NCI-H2171 treated with DMSO at 0.1 percent for 48 hours (cell line): ENCODE data around the gene TRMT13.

Experiments used
- DNase-seq: peaks from one replicate; lab custom pipeline; 2025; lab: John Stamatoyannopoulos, UW

Gene TRMT13, protein sequence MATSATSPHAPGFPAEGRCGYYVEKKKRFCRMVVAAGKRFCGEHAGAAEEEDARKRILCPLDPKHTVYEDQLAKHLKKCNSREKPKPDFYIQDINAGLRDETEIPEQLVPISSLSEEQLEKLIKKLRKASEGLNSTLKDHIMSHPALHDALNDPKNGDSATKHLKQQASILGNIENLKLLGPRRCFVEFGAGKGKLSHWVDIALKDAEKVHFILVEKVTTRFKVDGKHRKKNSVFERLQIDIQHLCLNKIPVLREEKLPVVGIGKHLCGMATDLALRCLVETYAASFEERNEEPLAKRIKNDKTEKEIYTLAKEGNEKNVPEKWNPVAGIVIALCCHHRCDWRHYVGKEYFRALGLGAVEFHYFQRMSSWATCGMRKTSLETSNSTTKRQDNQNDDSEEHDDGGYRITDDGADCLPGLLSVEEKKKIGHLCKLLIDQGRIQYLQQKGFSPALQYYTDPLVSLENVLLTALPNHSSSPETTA

GRCh38 chr1:100132566-100133477 is at the start of gene TRMT13, which contains the start of gene SASS6:
TSS of gene TRMT13 (plus strand) at chr1:100133163. CDS start at chr1:100133169, 6 bp downstream.
TSS of gene SASS6 (minus strand) at chr1:100132930. CDS start at chr1:100132814, 116 bp downstream.
- peak; percentile 99 for DNase-seq

- DNase-seq: no peak
These were observed 45.6 kb upstream of the TRMT13 start for GRCh38 chr1:100087396-100087795.

DNA sequence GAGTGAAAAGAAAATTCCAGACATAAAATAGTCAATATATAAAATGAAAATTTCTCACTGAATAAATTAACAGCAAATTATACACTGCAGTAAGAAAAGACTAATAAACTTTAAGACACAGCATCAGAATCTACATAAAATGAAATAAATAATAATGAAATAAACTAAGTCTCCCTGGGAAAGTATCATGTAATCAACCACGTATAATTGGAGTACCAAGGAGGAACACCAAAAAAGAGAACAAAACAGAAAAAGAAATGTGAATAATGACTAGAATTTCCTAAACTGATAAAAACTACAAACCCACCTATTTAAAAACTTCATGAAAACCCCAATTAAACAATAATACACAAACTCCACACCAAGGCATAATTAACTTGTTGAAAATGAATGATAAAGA is 43.9 kb upstream of the TRMT13 start:
- no peak for DNase-seq

- peak; percentile 29 for DNase-seq
These were observed 42.5 kb upstream of the TRMT13 start for GRCh38 chr1:100090471-100090870.

DNA sequence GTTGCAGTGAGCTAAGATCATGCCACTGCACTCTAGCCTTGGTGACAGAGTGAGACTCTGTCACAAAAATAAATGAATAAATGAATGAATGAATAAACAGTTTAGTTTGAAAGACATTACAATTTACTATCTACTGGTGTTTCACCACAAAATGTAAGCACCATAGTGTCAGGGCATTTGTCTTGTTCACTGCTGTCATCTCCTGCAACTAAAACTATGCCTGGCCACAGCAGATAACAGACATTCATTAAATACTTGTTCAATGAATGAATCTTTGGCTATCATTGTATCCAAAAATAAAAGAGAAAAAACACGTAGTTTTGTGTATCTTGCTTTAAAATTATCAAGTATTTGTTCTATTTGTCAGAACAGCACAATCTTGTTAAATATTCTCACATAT is 32.8 kb upstream of the TRMT13 start:
- no peak for DNase-seq

GRCh38 chr1:100101564-100101963 is 31.4 kb upstream of the TRMT13 start:
- DNase-seq: no peak

DNA sequence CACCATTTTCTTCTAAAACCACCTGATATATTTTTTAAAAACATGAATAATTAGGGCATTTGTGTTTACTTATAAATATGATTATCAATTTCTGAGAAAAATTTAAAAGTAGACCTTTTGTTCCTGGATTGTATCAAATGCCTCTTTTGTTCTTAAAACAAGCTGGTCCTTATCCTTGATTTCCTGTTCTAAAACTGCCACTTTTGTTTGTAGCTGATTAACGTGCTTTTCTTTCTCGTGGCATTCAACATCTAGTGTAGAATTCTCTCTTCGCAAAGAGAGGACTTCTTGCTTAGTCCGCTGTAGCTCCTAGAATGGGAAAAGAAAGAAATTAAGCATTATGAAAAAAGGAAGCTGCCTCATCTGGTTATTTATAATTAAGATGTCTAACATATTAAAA is 25.3 kb upstream of the TRMT13 start:
- DNase-seq: no peak

- DNase-seq: no peak
These were observed 23.4 kb upstream of the TRMT13 start for GRCh38 chr1:100109554-100110066.

DNA sequence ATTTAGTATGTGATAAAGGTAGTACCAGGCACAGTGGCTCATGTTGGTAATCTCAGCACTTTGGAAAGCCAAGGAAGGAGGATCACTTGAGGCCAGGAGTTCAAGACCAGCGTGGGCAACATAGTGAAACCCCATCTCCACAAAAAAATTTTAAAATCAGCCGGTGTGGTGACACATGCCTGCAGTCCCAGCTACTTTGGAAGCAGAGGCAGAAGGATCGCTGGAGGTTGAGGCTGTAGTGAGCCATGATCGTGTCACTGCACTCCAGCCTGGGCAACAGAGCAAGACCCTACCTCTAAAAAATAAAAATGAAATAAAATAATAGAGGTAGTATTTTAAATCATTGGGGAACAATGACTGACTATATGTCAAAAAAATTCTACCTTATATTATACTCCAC is 17.4 kb upstream of the TRMT13 start:
- no peak for DNase-seq

DNA sequence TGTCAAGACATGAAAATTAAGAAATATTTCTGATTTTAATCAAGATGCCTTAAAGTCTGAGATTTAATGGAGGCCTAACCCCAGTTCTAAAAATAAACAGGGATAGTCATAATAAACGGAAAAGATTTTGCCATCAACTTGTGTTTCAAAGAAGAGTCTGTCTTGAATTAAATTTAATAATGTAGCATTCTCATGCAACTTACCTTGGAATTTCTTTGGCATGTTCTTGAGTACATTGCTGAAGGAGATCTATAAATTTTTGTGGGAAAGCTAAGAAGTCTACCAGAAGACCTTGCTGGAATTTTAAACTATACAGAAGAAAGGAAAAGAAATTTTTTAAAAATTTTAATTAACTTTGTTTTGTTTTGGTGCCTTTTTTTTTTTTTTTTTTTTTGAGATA is 10.8 kb upstream of the TRMT13 start:
- DNase-seq: no peak

GRCh38 chr1:100127226-100127625 is 5.7 kb upstream of the TRMT13 start:
- no peak for DNase-seq

- no peak for DNase-seq
These were observed 2.3 kb upstream of the TRMT13 start for GRCh38 chr1:100130552-100131077.

DNA sequence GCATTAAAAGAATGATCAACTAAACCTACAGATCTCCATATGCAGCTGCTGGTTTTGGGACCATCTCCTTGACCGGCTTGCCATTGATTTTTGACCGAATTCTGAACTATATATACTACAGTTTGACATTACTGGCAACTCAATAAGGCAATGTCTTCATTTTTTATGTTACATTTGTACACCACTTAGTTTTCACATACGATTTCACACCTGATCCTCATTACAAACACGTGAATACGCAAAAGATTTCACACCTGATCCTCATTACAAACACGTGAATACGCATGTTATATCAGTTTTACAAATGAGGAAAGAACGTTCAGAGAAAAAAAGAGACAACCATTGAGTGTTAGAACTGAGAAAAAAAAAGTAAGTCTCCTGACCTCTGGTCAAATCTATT is 1.3 kb upstream of the TRMT13 start:
- no peak for DNase-seq

- DNase-seq: no peak
These were observed 1.9 kb downstream of the TRMT13 start for GRCh38 chr1:100134872-100135271.

DNA sequence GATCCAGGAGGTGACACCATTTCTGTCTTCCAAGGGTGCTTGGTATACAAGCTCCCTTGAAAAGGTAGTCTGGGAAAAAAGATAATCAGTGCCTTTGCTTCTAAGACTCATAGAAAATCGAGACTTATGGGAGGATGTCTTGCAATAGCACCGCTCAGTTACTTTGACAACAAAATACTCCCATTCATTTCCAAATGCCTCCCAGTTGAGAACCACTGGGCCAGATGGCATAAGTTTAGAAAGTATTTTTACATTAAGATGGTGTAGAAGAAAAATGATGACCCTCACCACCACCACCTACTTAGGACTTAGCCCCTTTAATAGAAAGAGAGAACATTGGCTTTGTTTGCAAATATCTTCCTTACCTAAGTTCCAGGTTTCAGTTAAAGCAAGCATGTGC is 4.6 kb downstream of the TRMT13 start:
- no peak for DNase-seq

- DNase-seq: no peak
These were observed 8.2 kb downstream of the TRMT13 start for GRCh38 chr1:100141192-100141591.

DNA sequence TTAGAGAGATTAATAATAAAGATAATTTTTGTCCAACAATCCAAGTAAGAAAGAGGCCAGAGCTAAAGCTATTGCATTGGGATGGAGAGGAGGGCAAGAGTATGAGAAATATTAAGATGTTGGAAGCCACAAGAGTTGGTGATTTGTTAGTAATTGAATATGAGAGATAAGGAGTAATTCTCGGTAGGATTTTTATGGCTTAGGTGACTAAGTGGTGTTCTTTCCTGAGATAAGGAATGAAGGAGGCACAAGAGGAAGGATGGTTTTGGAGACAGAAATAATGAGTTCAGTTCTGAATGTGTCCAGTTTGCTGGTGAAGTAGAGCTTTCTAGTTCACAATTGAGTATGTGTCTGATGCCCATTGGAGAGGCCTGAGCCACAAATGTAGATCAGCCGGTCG is 9.4 kb downstream of the TRMT13 start:
- no peak for DNase-seq

- no peak for DNase-seq
These were observed 12.2 kb downstream of the TRMT13 start for GRCh38 chr1:100145116-100145515.

- DNase-seq: no peak
These were observed 14.0 kb downstream of the TRMT13 start for GRCh38 chr1:100146958-100147357.

DNA sequence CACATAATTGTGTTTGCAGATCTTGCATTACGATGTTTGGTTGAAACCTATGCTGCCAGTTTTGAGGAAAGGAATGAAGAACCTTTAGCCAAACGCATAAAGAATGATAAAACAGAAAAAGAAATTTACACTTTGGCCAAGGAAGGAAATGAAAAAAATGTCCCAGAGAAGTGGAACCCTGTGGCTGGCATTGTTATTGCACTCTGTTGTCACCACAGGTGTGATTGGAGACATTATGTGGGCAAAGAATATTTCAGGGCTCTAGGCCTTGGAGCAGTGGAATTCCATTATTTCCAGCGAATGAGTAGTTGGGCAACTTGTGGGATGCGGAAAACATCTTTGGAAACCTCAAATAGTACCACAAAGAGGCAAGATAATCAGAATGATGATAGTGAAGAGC is 14.9 kb downstream of the TRMT13 start:
- no peak for DNase-seq

GRCh38 chr1:100151679-100152078 is 18.7 kb downstream of the TRMT13 start:
- DNase-seq: no peak

GRCh38 chr1:100152271-100152670 is 19.3 kb downstream of the TRMT13 start:
- DNase-seq: no peak
